GM12878 (cell line): ENCODE results near the gene ZNF653.

Experiments
- CBX5 ChIP-seq: sonication (generic); IDR thresholded peaks from 2 replicates; pipeline ENCODE4 v1.6.1; 2016; ENCODE audit warnings: low read depth, moderate library complexity, mild to moderate bottlenecking, inconsistent platforms
- EP300 ChIP-seq, 2 experiments: fragments of 150-350 bp in 1 of 2; IDR thresholded peaks; 2 replicates each; pipeline ENCODE4 v1.6.1; 2011 to 2012; ENCODE audit warnings: low read depth in 2 of 2, low read length in 2 of 2, borderline replicate concordance in 1 of 2, improper control_type of control experiment in 1 of 2, inconsistent platforms in 1 of 2; ENCODE audit not compliant: control insufficient read depth in 1 of 2
- KDM1A ChIP-seq: fragments of 200-600 bp; sonication (generic); IDR thresholded peaks from 2 replicates; pipeline ENCODE4 v1.6.1; 2016; ENCODE audit warnings: borderline replicate concordance
- POLR2AphosphoS5 ChIP-seq: IDR thresholded peaks from 2 replicates; pipeline ENCODE4 v1.6.1; 2011; ENCODE audit warnings: mild to moderate bottlenecking, low read length, inconsistent platforms
- RAD21 ChIP-seq: IDR thresholded peaks from 2 replicates; pipeline ENCODE4 v1.6.1; 2011; ENCODE audit warnings: mild to moderate bottlenecking, low read depth, low read length, moderate library complexity; ENCODE audit not compliant: insufficient read depth
- SMAD1 ChIP-seq: fragments of 450-650 bp; IDR thresholded peaks from 2 replicates; pipeline ENCODE4 v1.6.1; 2018; ENCODE audit warnings: mild to moderate bottlenecking, low read depth; ENCODE audit not compliant: partially characterized antibody
- SP1 ChIP-seq: IDR thresholded peaks from one replicate; pipeline ENCODE4 v1.6.1; 2011; ENCODE audit warnings: low read depth, low read length
- TF ChIP-seq, protein P1 (sequence below), 3 experiments: IDR thresholded peaks in 2 of 3; conservative IDR thresholded peaks in 1 of 3; 2 replicates each; pipeline ENCODE4 v1.5.1; 2011; ENCODE audit warnings: low read depth in 3 of 3, low read length in 3 of 3, mild to moderate bottlenecking in 3 of 3, control low read depth in 2 of 3, moderate library complexity in 2 of 3, inconsistent platforms in 1 of 3, mixed read lengths in 1 of 3; ENCODE audit not compliant: control insufficient read depth in 2 of 3, insufficient read depth in 1 of 3; ENCODE audit errors: extremely low read depth in 1 of 3
- TF ChIP-seq, protein P2 (sequence below): IDR thresholded peaks from 2 replicates; pipeline ENCODE4 v1.6.1; 2012; ENCODE audit warnings: improper control_type of control experiment, low read depth, low read length; ENCODE audit not compliant: insufficient replicate concordance
- TF ChIP-seq, protein P3 (sequence below): fragments of 450-650 bp; IDR thresholded peaks from 2 replicates; pipeline ENCODE4 v1.6.1; 2017; ENCODE audit warnings: mild to moderate bottlenecking

DNA sequence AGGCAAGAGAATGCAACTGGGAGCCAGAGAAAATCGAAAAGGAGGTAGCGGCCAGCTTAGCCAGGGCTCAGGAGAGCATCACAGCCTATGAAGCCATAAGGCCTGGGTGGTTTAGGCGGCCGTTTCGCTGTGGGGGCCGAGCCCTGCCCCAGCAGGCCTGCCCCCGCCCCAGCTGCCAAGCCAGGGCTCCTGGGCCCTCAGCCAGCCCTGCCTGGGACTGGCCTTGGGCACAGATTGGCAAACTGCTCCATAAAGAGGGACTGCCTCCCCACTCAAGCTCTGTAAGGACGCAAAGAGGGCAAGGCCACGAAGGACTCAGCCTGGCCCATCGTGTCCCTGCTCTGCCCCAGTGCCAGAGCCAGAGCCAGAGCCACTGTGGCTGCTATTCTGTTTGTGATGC lies 10.2 kb downstream of the ZNF653 start:
- no peak for TF ChIP-seq EP300 (IDR thresholded peaks at IDR 0.05; ENCODE audit: borderline replicate concordance in 1 of 2, control insufficient read depth in 1 of 2, low read depth in 2 of 2, low read length in 2 of 2)
- TF ChIP-seq, protein P1, sequence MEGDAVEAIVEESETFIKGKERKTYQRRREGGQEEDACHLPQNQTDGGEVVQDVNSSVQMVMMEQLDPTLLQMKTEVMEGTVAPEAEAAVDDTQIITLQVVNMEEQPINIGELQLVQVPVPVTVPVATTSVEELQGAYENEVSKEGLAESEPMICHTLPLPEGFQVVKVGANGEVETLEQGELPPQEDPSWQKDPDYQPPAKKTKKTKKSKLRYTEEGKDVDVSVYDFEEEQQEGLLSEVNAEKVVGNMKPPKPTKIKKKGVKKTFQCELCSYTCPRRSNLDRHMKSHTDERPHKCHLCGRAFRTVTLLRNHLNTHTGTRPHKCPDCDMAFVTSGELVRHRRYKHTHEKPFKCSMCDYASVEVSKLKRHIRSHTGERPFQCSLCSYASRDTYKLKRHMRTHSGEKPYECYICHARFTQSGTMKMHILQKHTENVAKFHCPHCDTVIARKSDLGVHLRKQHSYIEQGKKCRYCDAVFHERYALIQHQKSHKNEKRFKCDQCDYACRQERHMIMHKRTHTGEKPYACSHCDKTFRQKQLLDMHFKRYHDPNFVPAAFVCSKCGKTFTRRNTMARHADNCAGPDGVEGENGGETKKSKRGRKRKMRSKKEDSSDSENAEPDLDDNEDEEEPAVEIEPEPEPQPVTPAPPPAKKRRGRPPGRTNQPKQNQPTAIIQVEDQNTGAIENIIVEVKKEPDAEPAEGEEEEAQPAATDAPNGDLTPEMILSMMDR (IDR thresholded peaks at IDR 0.05 in 2 of 3, conservative IDR thresholded peaks at IDR 0.05 in 1 of 3; ENCODE audit: control insufficient read depth in 2 of 3, extremely low read depth in 1 of 3, insufficient read depth in 1 of 3, low read depth in 3 of 3, low read length in 3 of 3), result no peak
- TF ChIP-seq SP1, result no peak
- no peak for TF ChIP-seq KDM1A
- TF ChIP-seq POLR2AphosphoS5, result no peak
- TF ChIP-seq, protein P2, sequence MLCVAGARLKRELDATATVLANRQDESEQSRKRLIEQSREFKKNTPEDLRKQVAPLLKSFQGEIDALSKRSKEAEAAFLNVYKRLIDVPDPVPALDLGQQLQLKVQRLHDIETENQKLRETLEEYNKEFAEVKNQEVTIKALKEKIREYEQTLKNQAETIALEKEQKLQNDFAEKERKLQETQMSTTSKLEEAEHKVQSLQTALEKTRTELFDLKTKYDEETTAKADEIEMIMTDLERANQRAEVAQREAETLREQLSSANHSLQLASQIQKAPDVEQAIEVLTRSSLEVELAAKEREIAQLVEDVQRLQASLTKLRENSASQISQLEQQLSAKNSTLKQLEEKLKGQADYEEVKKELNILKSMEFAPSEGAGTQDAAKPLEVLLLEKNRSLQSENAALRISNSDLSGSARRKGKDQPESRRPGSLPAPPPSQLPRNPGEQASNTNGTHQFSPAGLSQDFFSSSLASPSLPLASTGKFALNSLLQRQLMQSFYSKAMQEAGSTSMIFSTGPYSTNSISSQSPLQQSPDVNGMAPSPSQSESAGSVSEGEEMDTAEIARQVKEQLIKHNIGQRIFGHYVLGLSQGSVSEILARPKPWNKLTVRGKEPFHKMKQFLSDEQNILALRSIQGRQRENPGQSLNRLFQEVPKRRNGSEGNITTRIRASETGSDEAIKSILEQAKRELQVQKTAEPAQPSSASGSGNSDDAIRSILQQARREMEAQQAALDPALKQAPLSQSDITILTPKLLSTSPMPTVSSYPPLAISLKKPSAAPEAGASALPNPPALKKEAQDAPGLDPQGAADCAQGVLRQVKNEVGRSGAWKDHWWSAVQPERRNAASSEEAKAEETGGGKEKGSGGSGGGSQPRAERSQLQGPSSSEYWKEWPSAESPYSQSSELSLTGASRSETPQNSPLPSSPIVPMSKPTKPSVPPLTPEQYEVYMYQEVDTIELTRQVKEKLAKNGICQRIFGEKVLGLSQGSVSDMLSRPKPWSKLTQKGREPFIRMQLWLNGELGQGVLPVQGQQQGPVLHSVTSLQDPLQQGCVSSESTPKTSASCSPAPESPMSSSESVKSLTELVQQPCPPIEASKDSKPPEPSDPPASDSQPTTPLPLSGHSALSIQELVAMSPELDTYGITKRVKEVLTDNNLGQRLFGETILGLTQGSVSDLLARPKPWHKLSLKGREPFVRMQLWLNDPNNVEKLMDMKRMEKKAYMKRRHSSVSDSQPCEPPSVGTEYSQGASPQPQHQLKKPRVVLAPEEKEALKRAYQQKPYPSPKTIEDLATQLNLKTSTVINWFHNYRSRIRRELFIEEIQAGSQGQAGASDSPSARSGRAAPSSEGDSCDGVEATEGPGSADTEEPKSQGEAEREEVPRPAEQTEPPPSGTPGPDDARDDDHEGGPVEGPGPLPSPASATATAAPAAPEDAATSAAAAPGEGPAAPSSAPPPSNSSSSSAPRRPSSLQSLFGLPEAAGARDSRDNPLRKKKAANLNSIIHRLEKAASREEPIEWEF, result no peak
- TF ChIP-seq CBX5, result no peak
- TF ChIP-seq, protein P3, sequence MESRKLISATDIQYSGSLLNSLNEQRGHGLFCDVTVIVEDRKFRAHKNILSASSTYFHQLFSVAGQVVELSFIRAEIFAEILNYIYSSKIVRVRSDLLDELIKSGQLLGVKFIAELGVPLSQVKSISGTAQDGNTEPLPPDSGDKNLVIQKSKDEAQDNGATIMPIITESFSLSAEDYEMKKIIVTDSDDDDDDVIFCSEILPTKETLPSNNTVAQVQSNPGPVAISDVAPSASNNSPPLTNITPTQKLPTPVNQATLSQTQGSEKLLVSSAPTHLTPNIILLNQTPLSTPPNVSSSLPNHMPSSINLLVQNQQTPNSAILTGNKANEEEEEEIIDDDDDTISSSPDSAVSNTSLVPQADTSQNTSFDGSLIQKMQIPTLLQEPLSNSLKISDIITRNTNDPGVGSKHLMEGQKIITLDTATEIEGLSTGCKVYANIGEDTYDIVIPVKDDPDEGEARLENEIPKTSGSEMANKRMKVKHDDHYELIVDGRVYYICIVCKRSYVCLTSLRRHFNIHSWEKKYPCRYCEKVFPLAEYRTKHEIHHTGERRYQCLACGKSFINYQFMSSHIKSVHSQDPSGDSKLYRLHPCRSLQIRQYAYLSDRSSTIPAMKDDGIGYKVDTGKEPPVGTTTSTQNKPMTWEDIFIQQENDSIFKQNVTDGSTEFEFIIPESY, result no peak
- no peak for TF ChIP-seq SMAD1
- no peak for TF ChIP-seq RAD21
